ENCODE data around the gene FMO2.

The FMO2 gene

DNA sequence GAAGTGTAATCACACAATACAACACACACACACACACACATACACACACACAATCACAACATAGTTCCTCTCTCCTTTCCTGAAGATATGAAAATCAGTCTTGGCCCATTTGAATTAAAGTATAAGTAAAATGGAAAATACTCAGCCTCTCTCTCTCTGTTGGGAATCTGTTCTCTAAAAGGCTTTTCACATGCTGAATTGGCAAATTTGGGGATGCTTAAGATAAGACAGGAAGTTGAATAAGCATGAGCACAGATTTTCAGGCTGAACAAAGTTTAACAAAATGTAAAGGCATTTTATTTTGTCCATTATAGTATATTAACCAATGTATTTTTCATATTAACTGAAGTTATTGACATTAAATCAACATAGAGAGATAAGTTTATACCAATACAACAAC, 23.7 kb upstream of the FMO2 start:
- Histone ChIP-seq H3K79me2 (ENCODE audit: control insufficient read depth, low read length) (no peaks in the 10 kb centered on the region), H3K4me2 (ENCODE audit: low read length) (no peak overlapping the region), H3F3A (ENCODE audit: control insufficient read depth, insufficient read depth) (no peaks in the 10 kb centered on the region), H3K27ac (ENCODE audit: low read depth, low read length) (no peak overlapping the region), H3K36me3 (ENCODE audit: control insufficient read depth, low read length) (no peaks in the 10 kb centered on the region), H3K4me1 (ENCODE audit: control insufficient read depth, low read length) (no peaks in the 10 kb centered on the region), H3K9me3 (ENCODE audit: control insufficient read depth, insufficient read depth, low read length) (no peaks in the 10 kb centered on the region), H3K4me3 (ENCODE audit: low read length) (no peak overlapping the region), H3K9me2 (replicated peaks; ENCODE audit: control insufficient read depth, low read length) (no peaks in the 10 kb centered on the region), H3K27me3 (ENCODE audit: control insufficient read depth, low read length) (no peaks in the 10 kb centered on the region), H4K20me1 (ENCODE audit: control insufficient read depth, insufficient read depth, low read depth, low read length) (no peaks in the 10 kb centered on the region)
- TF ChIP-seq, protein P1, sequence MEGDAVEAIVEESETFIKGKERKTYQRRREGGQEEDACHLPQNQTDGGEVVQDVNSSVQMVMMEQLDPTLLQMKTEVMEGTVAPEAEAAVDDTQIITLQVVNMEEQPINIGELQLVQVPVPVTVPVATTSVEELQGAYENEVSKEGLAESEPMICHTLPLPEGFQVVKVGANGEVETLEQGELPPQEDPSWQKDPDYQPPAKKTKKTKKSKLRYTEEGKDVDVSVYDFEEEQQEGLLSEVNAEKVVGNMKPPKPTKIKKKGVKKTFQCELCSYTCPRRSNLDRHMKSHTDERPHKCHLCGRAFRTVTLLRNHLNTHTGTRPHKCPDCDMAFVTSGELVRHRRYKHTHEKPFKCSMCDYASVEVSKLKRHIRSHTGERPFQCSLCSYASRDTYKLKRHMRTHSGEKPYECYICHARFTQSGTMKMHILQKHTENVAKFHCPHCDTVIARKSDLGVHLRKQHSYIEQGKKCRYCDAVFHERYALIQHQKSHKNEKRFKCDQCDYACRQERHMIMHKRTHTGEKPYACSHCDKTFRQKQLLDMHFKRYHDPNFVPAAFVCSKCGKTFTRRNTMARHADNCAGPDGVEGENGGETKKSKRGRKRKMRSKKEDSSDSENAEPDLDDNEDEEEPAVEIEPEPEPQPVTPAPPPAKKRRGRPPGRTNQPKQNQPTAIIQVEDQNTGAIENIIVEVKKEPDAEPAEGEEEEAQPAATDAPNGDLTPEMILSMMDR (IDR thresholded peaks at IDR 0.05; ENCODE audit: low read depth, low read length, poor library complexity, severe bottlenecking) = no peak
- TF ChIP-seq EZH2phosphoT487 (IDR thresholded peaks at IDR 0.05; ENCODE audit: borderline replicate concordance, low read length) = no peak

DNA sequence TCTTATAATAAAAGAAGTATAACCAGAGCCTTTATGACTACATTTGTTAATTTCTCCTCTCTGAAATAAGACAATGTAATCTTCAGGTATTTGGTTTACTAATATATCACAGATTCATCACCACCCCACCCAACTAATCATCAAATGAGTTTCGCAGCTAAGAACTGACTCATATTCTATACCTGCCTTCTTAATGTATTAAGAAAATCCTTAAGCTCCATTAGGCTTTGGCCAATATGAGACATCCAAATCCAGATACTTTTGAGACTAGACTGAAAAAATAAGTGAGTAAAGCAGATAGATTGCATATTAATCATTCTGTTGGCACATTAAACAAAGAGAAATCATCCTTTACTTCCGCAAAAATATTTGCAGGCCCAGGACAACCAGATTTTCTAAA, 18.7 kb upstream of the FMO2 start:
- Histone ChIP-seq H3K79me2 (ENCODE audit: control insufficient read depth, low read length) (no peaks in the 10 kb centered on the region), H3K9me2 (replicated peaks; ENCODE audit: control insufficient read depth, low read length) (no peaks in the 10 kb centered on the region), H4K20me1 (ENCODE audit: control insufficient read depth, insufficient read depth, low read depth, low read length) (no peaks in the 10 kb centered on the region), H3K4me2 (ENCODE audit: low read length) (no peak overlapping the region), H3K27me3 (ENCODE audit: control insufficient read depth, low read length) (no peaks in the 10 kb centered on the region), H3K27ac (ENCODE audit: low read depth, low read length) (no peak overlapping the region), H3K4me1 (ENCODE audit: control insufficient read depth, low read length) (no peaks in the 10 kb centered on the region; the same call in 1 of the 2 replicates), H3K4me3 (ENCODE audit: low read length) (no peak overlapping the region), H3K9me3 (ENCODE audit: control insufficient read depth, insufficient read depth, low read length) (peaks cover 11% of the 10 kb centered on the region; the same call in 1 of the 2 replicates), H3F3A (ENCODE audit: control insufficient read depth, insufficient read depth) (no peaks in the 10 kb centered on the region), H3K36me3 (ENCODE audit: control insufficient read depth, low read length) (no peaks in the 10 kb centered on the region)
- TF ChIP-seq, protein P1 (IDR thresholded peaks at IDR 0.05; ENCODE audit: low read depth, low read length, poor library complexity, severe bottlenecking) = no peak
- TF ChIP-seq EZH2phosphoT487 (IDR thresholded peaks at IDR 0.05; ENCODE audit: borderline replicate concordance, low read length) = no peak

DNA sequence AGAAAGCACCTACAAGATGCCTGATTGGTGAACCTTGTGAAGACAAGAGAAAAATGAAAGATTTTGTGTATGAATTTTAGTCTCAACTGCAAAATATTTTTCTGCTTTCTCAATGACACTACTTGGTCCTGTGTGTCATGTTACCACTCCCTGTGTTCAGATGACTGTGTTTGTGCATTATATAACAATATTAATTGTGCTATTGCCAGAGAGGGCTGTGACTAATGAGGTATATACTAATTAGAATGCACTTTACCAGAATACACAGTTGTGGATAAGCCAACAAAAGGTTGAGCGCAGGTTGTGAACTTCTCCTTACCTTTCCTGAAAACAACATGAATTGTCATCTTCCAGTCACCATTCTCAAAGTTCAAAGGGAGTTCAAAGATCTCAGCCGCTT, 17.3 kb upstream of the FMO2 start:
- no peaks in the 10 kb centered on the region for H3F3A ChIP-seq (ENCODE audit: control insufficient read depth, insufficient read depth)

More for the DNA sequence above, 17.3 kb upstream of the FMO2 start:
- Histone ChIP-seq H3K9me2 (replicated peaks; ENCODE audit: control insufficient read depth, low read length) (no peaks in the 10 kb centered on the region), H3K79me2 (ENCODE audit: control insufficient read depth, low read length) (no peaks in the 10 kb centered on the region), H4K20me1 (ENCODE audit: control insufficient read depth, insufficient read depth, low read depth, low read length) (no peaks in the 10 kb centered on the region), H3K27me3 (ENCODE audit: control insufficient read depth, low read length) (no peaks in the 10 kb centered on the region), H3K4me3 (ENCODE audit: low read length) (no peak overlapping the region), H3K4me2 (ENCODE audit: low read length) (no peak overlapping the region), H3K4me1 (ENCODE audit: control insufficient read depth, low read length) (peaks cover 5% of the 10 kb centered on the region), H3K27ac (ENCODE audit: low read depth, low read length) (no peak overlapping the region), H3K36me3 (ENCODE audit: control insufficient read depth, low read length) (no peaks in the 10 kb centered on the region), H3K9me3 (ENCODE audit: control insufficient read depth, insufficient read depth, low read length) (peaks cover 11% of the 10 kb centered on the region; the same call in 1 of the 2 replicates)
- no peak for TF ChIP-seq EZH2phosphoT487 (IDR thresholded peaks at IDR 0.05; ENCODE audit: borderline replicate concordance, low read length)
- TF ChIP-seq, protein P1 (IDR thresholded peaks at IDR 0.05; ENCODE audit: low read depth, low read length, poor library complexity, severe bottlenecking) = no peak
